Stimulated activated CD4-positive, alpha-beta T cell treated with anti-CD3 and anti-CD28 coated beads, Interleukin-12 subunit alpha, Interleukin-12 subunit beta, amount 100 ng/mL, for 48 hours (primary cell): ENCODE data around the gene BCL2.

ENCODE experiments used
- DNase-seq, 3 donors: peaks; one replicate each; pipeline ENCODE4 v3.0.0-alpha.2; 2020; ENCODE audit warnings: low read depth in 2 of 3, low spot score in 1 of 3

BCL2 gene

GRCh38 chr18:63098018-63098981 lies 221.3 kb downstream of the BCL2 start:
- peak; percentile 30 to 38 (median 32) for DNase-seq

- no peak for DNase-seq
Observed at GRCh38 chr18:63097178-63097577, 222.4 kb downstream of the BCL2 start.

GRCh38 chr18:63096327-63096874 lies 223.2 kb downstream of the BCL2 start:
- no peak for DNase-seq

- no peak for DNase-seq
Observed at GRCh38 chr18:63095768-63096167, 223.8 kb downstream of the BCL2 start.

- no peak for DNase-seq
Observed at GRCh38 chr18:63091671-63092364, 227.8 kb downstream of the BCL2 start.

GRCh38 chr18:63090334-63090733 lies 229.2 kb downstream of the BCL2 start:
- DNase-seq, result no peak

GRCh38 chr18:63089041-63089440 lies 230.5 kb downstream of the BCL2 start:
- no peak for DNase-seq

GRCh38 chr18:63088262-63088661 lies 231.3 kb downstream of the BCL2 start:
- DNase-seq, result no peak

- no peak for DNase-seq
Observed at GRCh38 chr18:63087421-63088230, 231.9 kb downstream of the BCL2 start.

- no peak for DNase-seq
Observed at GRCh38 chr18:63085611-63086010, 234.0 kb downstream of the BCL2 start.

GRCh38 chr18:63084219-63084618 lies 235.3 kb downstream of the BCL2 start:
- DNase-seq, result no peak

- no peak for DNase-seq
Observed at GRCh38 chr18:63083555-63083954, 236.0 kb downstream of the BCL2 start.

- no peak for DNase-seq
Observed at GRCh38 chr18:63083020-63083531, 236.5 kb downstream of the BCL2 start.

GRCh38 chr18:63082366-63083019 lies 237.1 kb downstream of the BCL2 start:
- DNase-seq, result no peak

- no peak for DNase-seq
Observed at GRCh38 chr18:63079114-63079513, 240.5 kb downstream of the BCL2 start.

- DNase-seq, result no peak
Observed at GRCh38 chr18:63078471-63078870, 241.1 kb downstream of the BCL2 start.

GRCh38 chr18:63074981-63075404 lies 244.6 kb downstream of the BCL2 start:
- peak; percentile 23 to 62 (median 51) for DNase-seq

GRCh38 chr18:63073481-63073880 lies 246.1 kb downstream of the BCL2 start:
- no peak for DNase-seq
